HG03103 (cell line): ENCODE results near the gene WDR88.

Source experiments
- ATAC-seq: cut with Tn5 transposase; IDR thresholded peaks from one replicate; pipeline ENCODE4 v1.9.1; 2021; ENCODE audit warnings: low read depth; ENCODE audit not compliant: unreplicated experiment

Gene WDR88

GRCh38 chr19:33195645-33196347 lies 63.9 kb downstream of the WDR88 start:
- no peak for ATAC-seq

- no peak for ATAC-seq
Observed at GRCh38 chr19:33196446-33197193, 64.7 kb downstream of the WDR88 start.

- ATAC-seq, result no peak
Observed at GRCh38 chr19:33197591-33198000, 65.7 kb downstream of the WDR88 start.

GRCh38 chr19:33198169-33198568 lies 66.3 kb downstream of the WDR88 start:
- no peak for ATAC-seq

GRCh38 chr19:33199441-33200265 lies 67.7 kb downstream of the WDR88 start:
- ATAC-seq, result no peak

GRCh38 chr19:33201473-33201872 lies 69.6 kb downstream of the WDR88 start:
- ATAC-seq, result no peak

GRCh38 chr19:33201886-33202545 lies 70.1 kb downstream of the WDR88 start:
- no peak for ATAC-seq

GRCh38 chr19:33202546-33203507 lies 70.9 kb downstream of the WDR88 start:
- no peak for ATAC-seq

- no peak for ATAC-seq
Observed at GRCh38 chr19:33203529-33203928, 71.6 kb downstream of the WDR88 start.

GRCh38 chr19:33204136-33204973 lies 72.4 kb downstream of the WDR88 start:
- no peak for ATAC-seq

GRCh38 chr19:33205110-33205509 lies 73.2 kb downstream of the WDR88 start:
- ATAC-seq, result no peak

GRCh38 chr19:33205531-33206260 lies 73.8 kb downstream of the WDR88 start:
- no peak for ATAC-seq

- no peak for ATAC-seq
Observed at GRCh38 chr19:33206261-33207039, 74.5 kb downstream of the WDR88 start.

GRCh38 chr19:33207040-33207620 lies 75.2 kb downstream of the WDR88 start:
- no peak for ATAC-seq

GRCh38 chr19:33207903-33208302 lies 76.0 kb downstream of the WDR88 start:
- no peak for ATAC-seq

- no peak for ATAC-seq
Observed at GRCh38 chr19:33208371-33208895, 76.5 kb downstream of the WDR88 start.
